NCI-H1930 (cell line): ENCODE data around the gene ABCG8.
"Not testable (repeated sequence)": the region's sequence is repeated elsewhere in the genome, so short reads cannot be mapped to it uniquely, and the experiment has no call there.

Experiments used
- DNase-seq, 2 experiments: peaks; one replicate each; lab custom pipeline; 2025; lab: John Stamatoyannopoulos, UW

The ABCG8 gene

DNA sequence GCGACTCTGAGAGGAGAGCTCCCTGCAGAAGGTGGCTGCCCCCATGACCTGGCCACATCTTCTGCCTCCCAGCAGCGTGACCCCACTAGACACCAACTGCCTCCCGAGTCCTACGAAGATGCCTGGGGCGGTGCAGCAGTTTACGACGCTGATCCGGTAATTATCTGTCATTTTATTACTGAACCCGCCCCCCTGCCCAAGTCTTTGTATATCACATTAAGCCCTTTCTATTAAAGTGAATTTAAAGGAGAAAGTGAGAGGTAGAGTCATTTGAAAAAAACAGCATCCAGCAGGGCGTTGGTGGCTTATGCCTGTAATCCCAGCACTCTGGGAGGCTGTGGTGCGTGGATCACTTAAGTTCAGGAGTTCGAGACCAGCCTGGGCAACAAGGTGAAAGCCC is 33.4 kb downstream of the ABCG8 start:
- DNase-seq, result no peak

DNA sequence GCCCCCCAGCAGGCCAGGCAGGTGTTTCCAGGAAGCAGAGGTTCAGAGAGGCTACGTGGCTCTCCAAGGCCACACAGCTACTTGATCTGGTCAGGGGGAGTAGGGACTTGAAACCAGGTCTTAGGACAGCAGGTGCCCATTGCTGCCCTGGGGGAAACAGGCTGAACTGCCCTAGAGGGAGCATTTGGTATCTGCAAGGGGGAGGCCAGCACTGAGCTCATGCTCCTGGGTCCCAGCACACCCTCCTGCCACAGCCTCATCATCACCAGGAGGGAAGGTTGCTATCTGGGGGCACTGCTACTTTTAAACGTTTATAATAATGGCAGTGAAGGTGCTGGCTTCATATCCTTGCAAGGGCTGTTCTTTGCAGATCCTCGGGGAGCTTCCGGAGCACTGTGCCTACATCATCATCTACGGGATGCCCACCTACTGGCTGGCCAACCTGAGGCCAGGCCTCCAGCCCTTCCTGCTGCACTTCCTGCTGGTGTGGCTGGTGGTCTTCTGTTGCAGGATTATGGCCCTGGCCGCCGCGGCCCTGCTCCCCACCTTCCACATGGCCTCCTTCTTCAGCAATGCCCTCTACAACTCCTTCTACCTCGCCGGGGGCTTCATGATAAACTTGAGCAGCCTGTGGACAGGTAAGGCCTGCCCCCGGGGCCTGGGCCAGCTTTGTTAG is 36.1 kb downstream of the ABCG8 start:
- DNase-seq, result no peak

DNA sequence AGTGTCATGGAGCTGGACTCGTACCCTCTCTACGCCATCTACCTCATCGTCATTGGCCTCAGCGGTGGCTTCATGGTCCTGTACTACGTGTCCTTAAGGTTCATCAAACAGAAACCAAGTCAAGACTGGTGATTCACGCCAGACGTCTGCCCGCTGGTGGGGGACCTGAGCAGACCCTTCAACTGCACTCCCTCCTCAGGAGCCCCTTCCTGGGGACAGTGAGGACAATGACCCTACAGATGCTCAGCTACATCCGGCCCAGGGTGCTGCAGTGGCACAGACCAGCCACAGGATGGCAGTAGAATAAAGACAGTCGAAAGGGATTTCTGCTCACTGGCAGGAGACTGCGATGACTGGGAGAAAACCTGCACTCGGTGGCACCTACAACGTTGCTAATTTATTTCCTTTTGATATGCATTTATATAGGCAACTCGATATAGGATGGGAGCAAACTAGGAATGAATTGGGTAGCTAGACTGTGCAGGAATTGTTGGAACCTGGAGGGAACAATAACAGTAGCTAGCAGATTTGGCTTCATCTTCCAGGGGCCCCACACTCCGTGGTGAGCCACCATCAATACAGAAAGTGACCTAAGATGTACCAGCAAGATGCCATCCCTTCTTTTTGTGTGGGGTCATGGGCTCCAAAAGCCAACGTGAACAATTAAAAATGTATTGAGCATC is 39.2 kb downstream of the ABCG8 start:
- peak; percentile 41 to 59 for DNase-seq

DNA sequence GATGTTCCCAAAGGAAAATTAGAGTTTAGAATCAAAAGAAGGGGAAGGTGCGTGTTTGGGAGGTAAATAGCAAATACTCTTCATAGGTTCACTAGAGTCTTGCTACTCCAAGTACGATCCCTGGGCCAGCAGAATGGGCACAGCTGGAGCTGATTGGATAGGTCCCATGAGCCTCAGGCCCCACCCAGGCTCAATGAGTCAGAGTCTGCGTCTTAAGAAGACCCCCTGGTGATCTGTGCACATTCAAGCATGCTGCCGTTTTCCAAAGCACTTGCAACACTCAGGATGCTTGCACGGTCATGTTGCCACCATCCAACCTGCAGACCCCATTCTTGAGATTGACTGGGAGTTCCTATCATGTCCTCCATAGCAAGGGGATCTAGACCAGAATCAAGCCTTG is 40.5 kb downstream of the ABCG8 start:
- DNase-seq, result no peak

DNA sequence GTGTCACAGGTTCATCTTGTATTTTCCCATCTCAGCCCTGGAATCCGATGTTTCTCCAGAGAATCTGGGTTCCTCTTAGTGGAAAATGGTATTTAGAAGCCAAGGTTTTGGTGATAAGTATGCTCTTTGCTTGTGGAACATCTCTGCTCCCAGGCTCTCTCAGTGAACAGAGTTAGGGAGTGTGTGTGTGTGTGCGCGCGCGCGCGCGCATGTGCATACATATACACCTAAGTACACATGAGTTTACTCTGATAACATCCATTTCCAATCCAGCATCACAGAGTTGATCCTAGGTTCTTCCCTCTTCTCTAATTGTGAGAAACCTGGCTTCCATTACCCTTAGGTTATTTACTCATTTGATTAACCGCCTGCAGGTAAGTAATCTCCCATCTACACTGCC is 41.7 kb downstream of the ABCG8 start:
- DNase-seq, result no peak

DNA sequence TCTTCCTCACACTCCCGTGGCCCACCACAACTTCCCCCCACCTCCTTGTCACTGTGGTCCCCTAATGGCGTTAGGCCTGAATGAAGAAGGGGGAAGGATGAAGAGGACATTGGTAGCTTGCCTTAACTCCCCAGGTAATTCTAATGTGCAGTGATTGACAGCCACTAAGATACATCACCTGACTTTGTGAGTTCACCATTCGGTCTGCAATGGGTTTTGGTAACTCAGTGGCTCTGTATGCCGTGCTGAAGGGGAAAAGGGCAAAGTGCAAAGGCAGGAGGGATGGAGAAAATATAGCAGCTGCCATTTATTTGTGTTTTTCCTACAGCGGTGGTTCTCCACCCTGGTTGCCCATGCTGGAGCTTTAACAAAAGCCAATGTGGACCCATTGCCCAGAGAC is 42.2 kb downstream of the ABCG8 start:
- no peak for DNase-seq

DNA sequence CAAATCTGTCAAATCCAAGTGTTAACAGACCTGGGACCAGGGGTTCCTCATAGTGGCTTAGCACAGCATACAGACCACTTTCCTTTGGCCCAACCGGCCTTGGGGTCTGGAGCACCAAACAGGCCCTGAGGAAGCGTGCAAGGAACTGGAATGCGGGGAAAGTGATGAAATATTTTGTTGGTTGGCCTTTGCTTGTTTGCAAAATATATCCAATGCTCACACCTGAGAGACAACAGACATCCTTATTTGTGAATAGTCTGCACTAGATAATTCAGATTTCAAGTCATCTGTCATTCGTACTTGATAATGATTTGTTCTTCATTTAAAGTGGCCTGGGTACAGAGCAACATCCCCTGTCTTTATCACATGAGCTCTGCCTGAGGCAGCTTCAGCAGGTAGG is 43.5 kb downstream of the ABCG8 start:
- no peak for DNase-seq

DNA sequence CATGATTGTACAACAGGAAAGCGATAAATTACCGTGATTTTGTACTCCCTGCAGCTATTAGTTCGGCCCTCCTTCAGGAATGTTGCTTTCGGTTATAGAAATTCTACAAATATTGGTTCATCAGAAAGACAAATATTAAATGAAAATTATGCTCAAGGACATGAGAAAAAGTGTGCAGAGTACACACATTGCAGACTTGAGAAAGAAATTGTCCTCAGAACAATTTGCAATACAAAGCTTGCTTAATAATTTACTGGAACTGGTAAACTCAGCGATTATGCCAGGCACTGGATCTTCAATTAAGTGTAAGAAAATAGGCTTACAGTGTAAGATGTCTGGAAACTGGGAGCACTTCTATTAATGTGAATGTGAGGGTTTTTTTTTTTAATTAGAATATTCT is 45.9 kb downstream of the ABCG8 start:
- DNase-seq, result no peak

DNA sequence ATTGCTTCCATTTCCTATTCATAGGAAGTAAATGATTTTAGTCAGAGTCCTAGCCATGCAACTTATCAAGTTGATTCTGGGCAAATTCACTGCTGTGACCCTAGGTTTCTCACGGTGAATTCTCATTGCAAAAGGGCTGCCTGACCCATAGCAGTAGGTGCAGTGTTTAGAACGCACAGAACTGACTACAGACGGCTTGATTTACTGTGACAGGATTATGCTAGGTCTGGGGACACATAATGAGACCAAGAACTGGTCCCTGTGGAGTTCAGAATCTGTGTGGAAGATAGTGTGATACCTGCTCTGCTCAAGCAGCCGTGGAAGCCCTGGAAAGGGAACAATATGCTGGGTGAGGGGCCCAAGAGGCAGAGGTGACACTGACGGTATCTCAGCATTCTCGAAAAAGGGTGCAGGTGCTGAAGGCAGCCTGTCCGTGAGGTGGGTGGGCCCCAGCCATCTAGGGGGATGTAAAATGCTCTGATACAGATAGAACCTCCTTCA is 46.4 kb downstream of the ABCG8 start:
- DNase-seq, result no peak

DNA sequence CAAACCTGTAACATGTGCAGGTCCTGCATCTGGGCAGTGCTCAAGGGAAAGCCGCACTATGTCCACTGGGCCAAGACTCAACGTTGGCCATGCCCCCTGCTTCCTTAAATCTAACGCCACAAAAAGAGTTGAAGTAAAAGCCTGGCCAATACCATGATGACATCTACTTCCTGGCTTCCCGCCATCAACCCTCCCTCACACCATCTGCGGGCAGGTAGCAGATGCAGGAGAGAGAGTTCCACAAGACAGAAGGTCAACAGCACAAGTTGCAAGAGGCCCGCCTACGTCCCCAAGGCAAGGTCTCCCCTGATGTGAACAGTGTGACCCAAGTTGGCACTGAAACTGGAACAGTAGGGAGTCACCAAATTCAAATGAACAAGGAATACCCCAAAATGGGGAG is 48.4 kb downstream of the ABCG8 start:
- no peak for DNase-seq

DNA sequence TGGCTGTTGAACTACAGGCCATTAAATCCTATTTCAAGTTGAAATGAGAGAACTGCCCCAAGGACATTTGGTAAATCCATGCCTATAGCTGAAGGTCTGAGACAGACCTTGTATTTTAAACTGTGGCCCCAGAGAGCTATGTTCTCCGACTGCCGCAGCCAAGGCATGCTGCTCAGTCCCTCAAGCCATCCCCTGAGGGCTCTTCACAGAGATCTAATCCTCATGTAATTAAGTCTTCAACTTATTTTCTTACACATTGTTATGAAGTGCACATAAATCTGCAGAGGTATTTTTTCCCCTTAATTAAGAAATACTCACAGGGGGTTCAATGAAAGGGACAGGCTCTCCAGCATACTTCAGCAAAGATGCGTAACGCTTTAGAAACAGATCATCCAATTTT is 50.6 kb downstream of the ABCG8 start:
- DNase-seq, result no peak

DNA sequence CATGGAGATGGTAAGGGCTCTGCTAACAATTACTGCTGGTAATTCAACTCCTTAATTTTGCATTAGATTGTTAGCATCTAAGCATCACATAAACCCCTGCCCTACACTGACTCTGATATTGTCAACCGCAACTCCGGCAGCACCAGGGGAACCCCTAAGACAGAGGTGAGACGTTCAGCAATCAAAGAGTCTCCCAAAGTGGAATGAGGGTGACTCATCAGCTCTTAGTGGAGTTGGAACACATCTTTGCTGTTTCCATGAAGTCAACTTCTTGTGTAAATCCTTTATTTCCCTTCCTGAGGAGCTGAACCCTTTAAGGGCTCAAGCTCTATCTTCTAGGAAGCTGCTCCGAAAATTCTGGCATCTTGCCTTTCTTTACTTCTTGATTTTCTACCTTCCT is 52.1 kb downstream of the ABCG8 start:
- no peak for DNase-seq

DNA sequence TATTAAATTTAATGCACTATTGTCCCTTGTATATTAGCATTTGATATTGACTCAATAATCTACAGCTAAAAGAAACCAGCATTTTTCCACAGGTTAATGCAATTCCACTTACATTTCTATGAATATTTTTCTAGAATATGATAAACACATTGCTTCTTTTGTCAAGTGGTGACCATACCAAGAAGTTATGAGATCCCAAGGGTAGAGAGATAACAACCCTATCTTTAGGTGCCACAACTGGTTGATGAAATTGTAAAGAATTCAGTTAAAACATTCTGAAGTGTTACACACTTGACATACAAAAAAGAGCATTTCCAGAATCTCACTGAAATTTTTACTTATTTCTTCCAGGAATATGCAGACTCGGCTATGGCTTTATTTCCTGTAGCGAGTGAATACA is 56.0 kb downstream of the ABCG8 start:
- no peak for DNase-seq

DNA sequence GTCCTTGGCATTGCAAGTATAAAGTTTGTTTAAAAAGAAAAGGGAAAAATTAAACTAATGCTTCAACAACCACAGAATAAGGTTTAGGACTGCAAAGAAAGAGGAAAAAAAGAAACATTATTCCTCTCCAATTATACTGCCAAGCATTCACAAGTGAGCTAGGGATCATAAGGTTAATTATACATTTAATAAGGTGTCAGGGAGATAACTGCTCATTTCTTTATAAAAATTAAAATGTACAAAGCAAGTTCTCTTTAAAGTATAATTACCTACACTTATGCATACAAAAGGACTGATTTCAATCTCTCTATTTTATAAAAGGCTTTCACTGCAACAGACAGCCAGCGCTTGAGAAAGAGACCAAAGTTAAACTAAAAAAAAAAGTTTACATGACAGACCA is 58.1 kb downstream of the ABCG8 start:
- no peak for DNase-seq

DNA sequence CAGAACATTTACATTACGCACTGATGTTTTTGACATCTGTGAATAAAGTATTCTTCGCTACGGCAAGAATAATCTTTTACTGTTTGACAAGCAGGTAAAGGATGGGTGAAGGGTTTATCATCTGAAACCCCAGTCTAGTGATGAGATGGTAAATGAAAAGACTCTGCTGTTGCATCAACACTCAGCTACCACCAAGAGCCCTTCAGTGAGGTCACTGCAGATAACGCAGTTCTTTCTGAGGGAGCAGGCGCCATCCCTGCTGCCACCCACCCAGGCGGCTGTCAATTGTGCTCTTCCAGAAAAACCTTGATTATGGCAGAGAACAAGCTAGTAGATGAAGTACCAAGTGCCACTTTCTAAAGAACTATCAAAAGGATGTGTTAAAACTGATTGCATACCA is 58.7 kb downstream of the ABCG8 start:
- DNase-seq, result no peak

DNA sequence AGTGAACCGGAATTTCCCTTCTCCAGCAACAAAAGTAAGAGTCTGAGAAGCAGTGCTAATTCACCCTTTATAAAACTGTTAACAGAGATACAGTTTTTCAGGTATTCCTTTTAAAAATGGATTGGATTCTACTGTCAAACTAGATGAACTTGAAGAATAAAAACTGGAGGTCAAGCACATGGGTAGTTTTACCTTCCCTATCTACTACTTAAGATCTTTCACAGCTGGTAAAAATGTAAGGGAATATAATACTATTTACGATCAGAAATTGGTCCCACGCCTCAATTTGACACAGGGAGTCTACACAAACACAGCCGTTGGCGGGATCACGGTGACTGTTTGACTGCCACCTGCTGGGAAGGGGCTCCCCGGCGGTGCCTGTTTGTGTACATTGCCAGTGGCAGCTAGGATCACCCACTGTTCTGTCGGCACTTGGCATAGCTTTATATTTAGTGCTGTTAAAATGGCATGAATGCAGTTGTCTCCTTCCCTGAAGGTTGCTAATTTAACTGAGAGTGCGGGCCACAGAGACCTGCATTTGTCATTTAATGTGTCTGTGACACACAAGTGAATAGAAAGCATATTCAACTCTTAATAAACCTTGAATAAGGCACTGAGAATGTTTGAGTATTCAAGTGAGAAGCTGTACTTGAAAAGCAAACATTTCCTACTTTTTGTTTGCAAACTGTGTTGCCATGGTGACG is 59.5 kb downstream of the ABCG8 start:
- DNase-seq, result peak; percentile 70 to 75

DNA sequence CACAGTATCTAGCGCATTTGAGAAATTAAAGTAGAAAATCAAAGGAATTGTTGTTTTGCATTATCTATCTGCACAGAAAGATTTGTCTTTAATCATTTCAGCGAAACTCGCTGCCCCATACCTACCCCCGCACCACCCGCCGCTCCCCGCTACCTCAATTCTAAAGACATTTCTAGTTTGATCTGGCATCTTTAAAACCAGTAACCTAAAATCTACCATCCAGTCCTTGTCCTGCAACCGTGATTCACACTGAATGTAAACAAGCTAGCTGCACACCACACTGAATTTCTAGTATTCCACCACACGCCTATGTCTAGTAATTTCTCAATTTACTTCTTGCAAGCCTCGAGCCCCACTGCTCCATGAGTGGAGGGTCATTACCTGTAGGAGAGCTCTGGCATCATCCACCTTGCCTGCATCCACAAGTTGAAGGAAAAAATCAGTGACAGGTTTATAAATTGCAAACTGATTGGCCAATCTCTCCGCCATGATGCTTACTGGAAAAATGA is 60.1 kb downstream of the ABCG8 start:
- peak in 1 of 2 experiments; percentile 6 for DNase-seq

DNA sequence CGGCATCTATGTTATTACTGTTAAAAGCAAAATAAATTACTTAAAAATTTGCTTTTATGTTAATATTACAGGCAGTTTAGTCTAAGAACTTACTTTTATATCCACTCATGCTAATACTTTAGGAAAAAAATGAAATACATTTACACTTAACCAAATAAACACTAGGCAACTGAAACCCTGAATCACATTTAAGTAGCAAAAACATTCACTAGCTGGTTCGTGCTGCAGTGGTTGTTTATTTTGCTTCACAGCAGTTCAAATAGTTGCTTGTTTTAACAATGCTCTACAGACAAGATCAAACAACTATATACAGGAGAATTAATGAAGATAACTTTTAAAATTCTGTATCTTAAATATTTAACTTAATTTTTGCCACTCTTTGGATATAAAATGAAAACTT is 60.8 kb downstream of the ABCG8 start:
- DNase-seq, result no peak

DNA sequence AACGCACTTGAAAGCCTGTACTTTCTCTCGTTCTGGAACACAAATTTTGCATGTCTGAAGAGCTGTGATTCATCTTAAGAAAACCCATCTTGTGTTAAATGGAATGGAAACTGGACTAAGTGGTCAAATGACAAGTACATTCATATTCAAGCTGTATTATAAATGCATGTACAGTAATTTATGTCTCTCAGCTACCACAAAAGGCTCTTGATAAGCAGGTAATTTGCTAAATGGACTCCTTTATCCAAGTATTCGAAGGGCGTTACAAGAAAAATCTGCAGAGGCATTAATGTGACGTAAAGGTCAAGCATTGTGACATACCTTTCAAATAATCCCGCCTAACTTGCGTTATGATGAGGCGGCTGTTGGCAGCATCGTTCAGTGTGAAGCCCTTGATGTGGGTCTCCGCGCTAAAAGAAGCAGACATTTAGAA is 66.6 kb downstream of the ABCG8 start:
- no peak for DNase-seq

DNA sequence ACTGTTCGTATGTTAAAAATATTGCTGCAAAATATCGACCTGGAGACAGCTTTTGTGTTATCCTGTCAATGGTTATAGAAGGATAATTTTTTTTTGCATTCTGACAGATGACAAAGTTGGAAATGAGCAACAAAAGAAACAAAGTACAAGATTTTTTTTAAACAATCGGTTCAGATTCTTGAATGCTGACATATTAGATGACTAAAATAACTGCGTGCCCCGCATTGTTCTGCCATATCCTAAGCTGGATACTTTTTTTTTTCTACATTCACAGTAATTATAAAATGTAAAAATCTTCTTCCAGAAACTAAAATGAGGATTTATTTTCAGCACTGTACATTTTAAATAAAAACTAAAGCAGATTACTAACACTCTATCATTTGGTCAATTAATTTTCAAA is 67.1 kb downstream of the ABCG8 start:
- DNase-seq, result no peak

DNA sequence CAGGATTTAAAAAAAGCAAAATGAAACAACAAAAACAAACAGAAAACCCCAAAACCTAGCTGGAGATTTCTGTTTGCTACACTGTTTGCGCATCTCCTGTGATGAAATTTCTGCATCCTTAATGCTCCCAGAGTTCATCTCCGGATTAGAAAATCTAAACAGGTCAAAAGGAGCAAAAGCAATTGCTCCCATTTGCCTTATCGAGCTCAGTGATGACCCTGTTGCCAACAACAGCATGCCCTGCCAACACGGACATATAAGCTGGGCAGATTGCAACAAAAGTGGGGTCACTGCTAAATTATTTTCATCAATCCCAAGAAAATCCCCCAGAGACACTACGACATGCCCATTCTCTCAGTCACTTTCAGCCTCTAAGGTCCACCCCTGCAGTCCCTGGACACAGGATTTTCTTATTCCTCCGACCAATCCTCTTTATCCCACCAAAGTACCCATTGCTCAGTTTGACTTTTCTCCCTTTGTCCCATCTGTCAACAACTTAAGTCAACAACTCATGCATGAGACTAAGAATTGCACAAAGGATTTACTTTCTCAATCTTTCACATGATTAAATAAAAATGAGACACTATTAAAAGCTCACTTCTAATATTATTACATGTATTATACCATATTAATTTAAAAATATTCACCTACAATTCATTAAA is 67.8 kb downstream of the ABCG8 start:
- no peak for DNase-seq

DNA sequence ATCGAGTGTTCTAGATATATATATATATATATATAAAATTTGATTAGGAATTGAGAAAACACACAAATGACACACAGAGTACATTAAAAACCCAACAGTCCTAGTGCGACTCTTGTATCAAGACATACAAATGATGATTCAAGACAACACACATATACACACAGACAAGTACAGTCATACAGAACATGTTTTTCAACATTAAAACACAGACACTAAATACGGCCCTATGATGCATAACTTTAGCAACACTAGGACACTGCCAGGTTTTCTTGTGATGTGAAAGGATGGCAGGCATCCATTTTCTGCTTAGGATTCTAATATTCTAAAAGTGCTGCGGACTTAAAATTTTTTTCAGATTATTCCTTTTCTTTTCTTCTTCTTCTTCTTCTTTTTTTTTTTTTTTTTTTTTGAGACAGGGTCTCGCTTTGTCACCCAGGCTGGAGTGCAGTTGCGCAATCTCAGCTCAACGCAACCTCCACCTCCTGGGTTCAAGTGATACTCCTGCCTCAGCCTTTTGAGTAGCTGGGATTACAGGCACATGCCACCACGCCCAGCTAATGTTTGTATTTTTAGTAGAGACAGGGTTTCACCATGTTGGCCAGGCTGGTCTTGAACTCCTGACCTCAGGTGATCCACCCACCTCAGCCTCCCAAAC is 72.5 kb downstream of the ABCG8 start:
- DNase-seq, result not testable (repeated sequence)
